HCT116 (cell line): ENCODE measurements around the gene WNK1. TPM values are rescaled to one million over a fixed set of nuclear protein-coding genes. Genes with fewer than 3 reads are reported as not detected.

Source experiments
- ATAC-seq: fragments of 200-7000 bp; cut with Tn5 transposase; 2 replicates; pipeline ENCODE4 v1.9.1; 2020; ENCODE audit warnings: mild to moderate bottlenecking, moderate library complexity
- BruUV-seq: library from RNA; stranded (reverse); fragments of 400-500 nt; replicated peaks from 2 replicates; lab custom pipeline; 2021; lab: Mats Ljungman, UMichigan
- CTCF ChIA-PET: fragments of 300-600 bp; sonication (Branson Sonifier 250); formaldehyde crosslinking; loops from one replicate; lab custom pipeline; 2021; ENCODE audit warnings: antibody characterized with exemption; lab: Charles Lee
- POLR2A ChIA-PET: fragments of 300-600, 350-600 bp; sonication (Branson Sonifier 250); formaldehyde crosslinking; loops from one replicate; lab custom pipeline; 2021; ENCODE audit warnings: antibody characterized with exemption; lab: Charles Lee
- RAD21 ChIA-PET, 2 experiments: fragments of 300-600 bp; sonication (Branson Sonifier 250); formaldehyde crosslinking; loops; one replicate each; lab custom pipeline; 2023; ENCODE audit warnings: low total read pairs in 2 of 2; ENCODE audit not compliant: uncharacterized antibody in 2 of 2, unreplicated experiment in 2 of 2, low non-redundant PET in 1 of 2; lab: Charles Lee
- DNase-seq: peaks from one replicate; pipeline ENCODE4 v3.0.0-alpha.2; 2010; ENCODE audit warnings: low read depth, low spot score
- H2AFZ ChIP-seq: fragments of 200-600 bp; shearing (Covaris generic), sonication (generic); 2 replicates; pipeline ENCODE4 v1.6.1; 2017; ENCODE audit warnings: low read depth, mixed run types, mixed read lengths, antibody characterized with exemption, low read length; ENCODE audit not compliant: poor library complexity, severe bottlenecking
- H3K27ac ChIP-seq: 2 replicates; pipeline ENCODE4 v1.5.1; 2012; ENCODE audit warnings: low read depth, low read length
- H3K27me3 ChIP-seq: fragments of 200-600 bp; sonication (generic); 2 replicates; pipeline ENCODE4 v1.6.1; 2016; ENCODE audit warnings: mixed run types, low read length, mixed read lengths; ENCODE audit not compliant: insufficient read depth
- H3K36me3 ChIP-seq, 2 experiments: fragments of 200-500 bp in 1 of 2; fragments of 200-600 bp in 1 of 2; sonication (Bioruptor generic) in 1 of 2; sonication (generic) in 1 of 2; 2 replicates each; pipeline versions ENCODE4 v1.5.1 to v1.6.1; 2014 to 2016; ENCODE audit warnings: low read length in 2 of 2, inconsistent platforms in 1 of 2, mixed read lengths in 1 of 2, mixed run types in 1 of 2; ENCODE audit not compliant: insufficient read depth in 2 of 2, control insufficient read depth in 1 of 2
- H3K4me1 ChIP-seq, 2 experiments: fragments of 200-600 bp in 1 of 2; sonication (generic) in 1 of 2; 2 replicates each; pipeline versions ENCODE4 v1.5.1 to v1.6.1; 2012 to 2017; ENCODE audit warnings: low read length in 2 of 2, inconsistent platforms in 1 of 2, mild to moderate bottlenecking in 1 of 2, mixed read lengths in 1 of 2, mixed run types in 1 of 2, moderate library complexity in 1 of 2; ENCODE audit not compliant: insufficient read depth in 2 of 2, control insufficient read depth in 1 of 2
- H3K4me2 ChIP-seq: fragments of 200-600 bp; sonication (generic); 2 replicates; pipeline ENCODE4 v1.6.1; 2017; ENCODE audit warnings: mixed run types, low read length, mixed read lengths
- H3K4me3 ChIP-seq, 2 experiments: fragments of 200-600 bp in 1 of 2; sonication (generic) in 1 of 2; replicated peaks in 1 of 2; 2 replicates each; pipeline ENCODE4 v1.5.1; 2011 to 2016; ENCODE audit warnings: low read length in 2 of 2, control low read depth in 1 of 2, low read depth in 1 of 2, mild to moderate bottlenecking in 1 of 2, mixed read lengths in 1 of 2, mixed run types in 1 of 2
- H3K79me2 ChIP-seq: fragments of 200-600 bp; sonication (generic); 2 replicates; pipeline ENCODE4 v1.6.1; 2017; ENCODE audit warnings: mild to moderate bottlenecking, mixed run types, low read length, moderate library complexity, mixed read lengths; ENCODE audit not compliant: insufficient read depth
- H3K9ac ChIP-seq: fragments of 200-600 bp; sonication (generic); 2 replicates; pipeline ENCODE4 v1.6.1; 2016; ENCODE audit warnings: low read length, mixed read lengths
- H3K9me2 ChIP-seq: fragments of 200-600 bp; sonication (generic), shearing (Covaris generic); 2 replicates; pipeline ENCODE4 v1.6.1; 2017; ENCODE audit warnings: mixed run types, mild to moderate bottlenecking, moderate library complexity; ENCODE audit not compliant: insufficient read depth
- H3K9me3 ChIP-seq, 2 experiments: fragments of 200-500 bp in 1 of 2; fragments of 200-600 bp in 1 of 2; sonication (Bioruptor generic) in 1 of 2; sonication (generic) in 1 of 2; 2 replicates each; pipeline ENCODE4 v1.6.1; 2014 to 2017; ENCODE audit warnings: low read length in 2 of 2, mixed read lengths in 2 of 2, inconsistent platforms in 1 of 2, low read depth in 1 of 2, mild to moderate bottlenecking in 1 of 2, mixed run types in 1 of 2, moderate library complexity in 1 of 2; ENCODE audit not compliant: control insufficient read depth in 1 of 2, insufficient read depth in 1 of 2
- H4K20me1 ChIP-seq: fragments of 200-600 bp; sonication (generic), shearing (Covaris generic); 2 replicates; pipeline ENCODE4 v1.6.1; 2017; ENCODE audit warnings: mixed run types, mild to moderate bottlenecking, moderate library complexity; ENCODE audit not compliant: insufficient read depth
- CBX3 ChIP-seq: IDR thresholded peaks from 2 replicates; pipeline ENCODE4 v1.6.1; 2012; ENCODE audit warnings: low read depth
- CEBPB ChIP-seq: IDR thresholded peaks from 2 replicates; pipeline ENCODE4 v1.6.1; 2012; ENCODE audit warnings: low read depth
- EGR1 ChIP-seq: IDR thresholded peaks from 2 replicates; pipeline ENCODE4 v1.6.1; 2012; ENCODE audit warnings: low read depth
- ELF1 ChIP-seq: IDR thresholded peaks from 2 replicates; pipeline ENCODE4 v1.6.1; 2012; ENCODE audit warnings: low read depth, borderline replicate concordance
- EZH2phosphoT487 ChIP-seq: fragments of 200-600 bp; IDR thresholded peaks from 2 replicates; pipeline ENCODE4 v1.6.1; 2018; ENCODE audit warnings: antibody characterized with exemption, borderline replicate concordance
- FOSL1 ChIP-seq: IDR thresholded peaks from 2 replicates; pipeline ENCODE4 v1.6.1; 2012; ENCODE audit warnings: low read depth
- POLR2AphosphoS5 ChIP-seq: IDR thresholded peaks from 2 replicates; pipeline ENCODE4 v1.6.1; 2011; ENCODE audit warnings: mild to moderate bottlenecking, low read depth, low read length, moderate library complexity
- SIN3A ChIP-seq: IDR thresholded peaks from 2 replicates; pipeline ENCODE4 v1.6.1; 2012; ENCODE audit warnings: low read depth
- SP1 ChIP-seq: IDR thresholded peaks from 2 replicates; pipeline ENCODE4 v1.6.1; 2012; ENCODE audit warnings: low read depth
- SRF ChIP-seq: IDR thresholded peaks from 2 replicates; pipeline ENCODE4 v1.6.1; 2012; ENCODE audit warnings: low read depth
- TCF7L2 ChIP-seq: IDR thresholded peaks from 2 replicates; pipeline ENCODE4 v1.7.0; 2011; ENCODE audit warnings: borderline replicate concordance, inconsistent platforms; ENCODE audit not compliant: insufficient read depth, insufficient read length; ENCODE audit errors: extremely low read depth
- YY1 ChIP-seq: IDR thresholded peaks from 2 replicates; pipeline ENCODE4 v1.6.1; 2011; ENCODE audit warnings: low read length, low read depth, moderate library complexity, mild to moderate bottlenecking; ENCODE audit not compliant: insufficient replicate concordance; ENCODE audit errors: extremely low read depth
- ZFX ChIP-seq: fragments of 450-650 bp; IDR thresholded peaks from 2 replicates; pipeline ENCODE4 v1.6.1; 2017
- ZNF274 ChIP-seq: fragments of 200-500 bp; sonication (Bioruptor generic); IDR thresholded peaks from 2 replicates; pipeline ENCODE4 v1.6.1; 2014; ENCODE audit warnings: mild to moderate bottlenecking, low read depth, low read length, inconsistent platforms
- intact Hi-C: fragments of 100-400 bp; cut with micrococcal nuclease; formaldehyde crosslinking; loops from 2 replicates; pipeline ENCODE4 v1.10.0; 2022
- total RNA-seq: library from RNA; stranded (reverse); gene quantifications from one replicate; pipeline ENCODE4 v1.2.1, GENCODE V29; 2021; ENCODE audit not compliant: unreplicated experiment
- TF ChIP-seq, protein P1 (sequence below): IDR thresholded peaks from 2 replicates; pipeline ENCODE4 v1.6.1; 2012; ENCODE audit warnings: low read depth
- TF ChIP-seq, protein P2 (sequence below): IDR thresholded peaks from 2 replicates; pipeline ENCODE4 v1.6.1; 2011; ENCODE audit warnings: mild to moderate bottlenecking, low read length, moderate library complexity; ENCODE audit not compliant: insufficient replicate concordance; ENCODE audit errors: extremely low read depth

Gene WNK1
- total RNA-seq, 1 experiment from 2014 or later = 81.0 TPM

DNA sequence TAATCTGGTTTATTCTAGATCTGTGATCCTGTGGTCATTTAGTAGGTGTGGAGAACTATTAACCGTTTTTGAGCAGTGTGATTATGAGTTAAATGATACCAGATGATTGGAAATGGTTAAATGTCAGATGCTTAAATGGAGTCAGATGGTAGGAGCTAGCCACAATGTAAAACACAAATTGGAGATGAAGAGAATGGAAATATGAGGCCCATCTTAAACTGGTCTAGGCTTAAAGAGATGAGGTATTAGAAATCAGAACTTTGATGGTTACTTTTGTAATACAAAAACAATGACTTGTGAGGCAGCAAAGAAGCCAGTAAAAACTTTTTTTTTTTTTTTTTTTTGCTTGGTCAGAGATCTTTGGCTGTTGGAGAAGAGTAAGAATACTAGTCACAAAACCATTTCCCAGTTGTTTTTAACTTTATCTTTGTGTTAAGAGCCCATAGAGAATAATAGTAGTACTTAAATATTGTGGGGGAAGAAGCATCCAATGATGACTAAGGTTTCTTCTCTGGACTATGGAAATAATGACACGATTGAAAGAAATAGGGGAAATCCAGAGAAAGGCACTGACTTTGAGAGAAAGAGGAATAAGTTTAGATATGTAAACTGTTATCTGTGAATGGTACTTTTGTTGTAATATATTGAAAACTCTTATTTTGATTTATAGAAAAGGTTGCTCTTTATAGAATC lies 95.9 kb downstream of the WNK1 start:
- CTCF ChIA-PET = no interaction called here
- peaks cover 56% of the 10 kb centered on the region for H3K79me2 ChIP-seq
- H3K9me2 ChIP-seq = no peaks in the 10 kb centered on the region

More for the DNA sequence above, 95.9 kb downstream of the WNK1 start:
- Histone ChIP-seq H4K20me1 (0 out of 2 replicates have a peak, but pooled peaks cover 3% of the 10 kb centered on the region), H2AFZ (no peak overlapping the region), H3K27ac (no peak overlapping the region), H3K27me3 (no peaks in the 10 kb centered on the region), H3K4me2 (no peak overlapping the region), H3K9ac (no peak overlapping the region), H3K4me3 (no peak overlapping the region), H3K4me1 (peaks cover 0 to 11% of the 10 kb centered on the region in 2 experiments; a peak in 2 of 4 replicates), H3K9me3 (no peaks in the 10 kb centered on the region), H3K36me3 (no peaks in the 10 kb centered on the region)
- intact Hi-C loops = no loop called here
- TF ChIP-seq CBX3 (no peak), CEBPB (no peak), SP1 (no peak), EZH2phosphoT487 (no peak), ZNF274 (no peak), YY1 (no peak), FOSL1 (no peak), SIN3A (no peak), TCF7L2 (no peak), SRF (no peak), ELF1 (no peak), EGR1 (no peak), POLR2AphosphoS5 (no peak), ZFX (no peak)
- TF ChIP-seq, protein P1, sequence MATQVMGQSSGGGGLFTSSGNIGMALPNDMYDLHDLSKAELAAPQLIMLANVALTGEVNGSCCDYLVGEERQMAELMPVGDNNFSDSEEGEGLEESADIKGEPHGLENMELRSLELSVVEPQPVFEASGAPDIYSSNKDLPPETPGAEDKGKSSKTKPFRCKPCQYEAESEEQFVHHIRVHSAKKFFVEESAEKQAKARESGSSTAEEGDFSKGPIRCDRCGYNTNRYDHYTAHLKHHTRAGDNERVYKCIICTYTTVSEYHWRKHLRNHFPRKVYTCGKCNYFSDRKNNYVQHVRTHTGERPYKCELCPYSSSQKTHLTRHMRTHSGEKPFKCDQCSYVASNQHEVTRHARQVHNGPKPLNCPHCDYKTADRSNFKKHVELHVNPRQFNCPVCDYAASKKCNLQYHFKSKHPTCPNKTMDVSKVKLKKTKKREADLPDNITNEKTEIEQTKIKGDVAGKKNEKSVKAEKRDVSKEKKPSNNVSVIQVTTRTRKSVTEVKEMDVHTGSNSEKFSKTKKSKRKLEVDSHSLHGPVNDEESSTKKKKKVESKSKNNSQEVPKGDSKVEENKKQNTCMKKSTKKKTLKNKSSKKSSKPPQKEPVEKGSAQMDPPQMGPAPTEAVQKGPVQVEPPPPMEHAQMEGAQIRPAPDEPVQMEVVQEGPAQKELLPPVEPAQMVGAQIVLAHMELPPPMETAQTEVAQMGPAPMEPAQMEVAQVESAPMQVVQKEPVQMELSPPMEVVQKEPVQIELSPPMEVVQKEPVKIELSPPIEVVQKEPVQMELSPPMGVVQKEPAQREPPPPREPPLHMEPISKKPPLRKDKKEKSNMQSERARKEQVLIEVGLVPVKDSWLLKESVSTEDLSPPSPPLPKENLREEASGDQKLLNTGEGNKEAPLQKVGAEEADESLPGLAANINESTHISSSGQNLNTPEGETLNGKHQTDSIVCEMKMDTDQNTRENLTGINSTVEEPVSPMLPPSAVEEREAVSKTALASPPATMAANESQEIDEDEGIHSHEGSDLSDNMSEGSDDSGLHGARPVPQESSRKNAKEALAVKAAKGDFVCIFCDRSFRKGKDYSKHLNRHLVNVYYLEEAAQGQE = no peak
- TF ChIP-seq, protein P2, sequence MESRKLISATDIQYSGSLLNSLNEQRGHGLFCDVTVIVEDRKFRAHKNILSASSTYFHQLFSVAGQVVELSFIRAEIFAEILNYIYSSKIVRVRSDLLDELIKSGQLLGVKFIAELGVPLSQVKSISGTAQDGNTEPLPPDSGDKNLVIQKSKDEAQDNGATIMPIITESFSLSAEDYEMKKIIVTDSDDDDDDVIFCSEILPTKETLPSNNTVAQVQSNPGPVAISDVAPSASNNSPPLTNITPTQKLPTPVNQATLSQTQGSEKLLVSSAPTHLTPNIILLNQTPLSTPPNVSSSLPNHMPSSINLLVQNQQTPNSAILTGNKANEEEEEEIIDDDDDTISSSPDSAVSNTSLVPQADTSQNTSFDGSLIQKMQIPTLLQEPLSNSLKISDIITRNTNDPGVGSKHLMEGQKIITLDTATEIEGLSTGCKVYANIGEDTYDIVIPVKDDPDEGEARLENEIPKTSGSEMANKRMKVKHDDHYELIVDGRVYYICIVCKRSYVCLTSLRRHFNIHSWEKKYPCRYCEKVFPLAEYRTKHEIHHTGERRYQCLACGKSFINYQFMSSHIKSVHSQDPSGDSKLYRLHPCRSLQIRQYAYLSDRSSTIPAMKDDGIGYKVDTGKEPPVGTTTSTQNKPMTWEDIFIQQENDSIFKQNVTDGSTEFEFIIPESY = no peak
- DNase-seq = no peak
- no peak for ATAC-seq
- RAD21 ChIA-PET = no interaction called here
- POLR2A ChIA-PET = no interaction called here
- BruUV-seq = no TSS peak
